Measurements from ENCODE around the gene MAP2K6.

DNA sequence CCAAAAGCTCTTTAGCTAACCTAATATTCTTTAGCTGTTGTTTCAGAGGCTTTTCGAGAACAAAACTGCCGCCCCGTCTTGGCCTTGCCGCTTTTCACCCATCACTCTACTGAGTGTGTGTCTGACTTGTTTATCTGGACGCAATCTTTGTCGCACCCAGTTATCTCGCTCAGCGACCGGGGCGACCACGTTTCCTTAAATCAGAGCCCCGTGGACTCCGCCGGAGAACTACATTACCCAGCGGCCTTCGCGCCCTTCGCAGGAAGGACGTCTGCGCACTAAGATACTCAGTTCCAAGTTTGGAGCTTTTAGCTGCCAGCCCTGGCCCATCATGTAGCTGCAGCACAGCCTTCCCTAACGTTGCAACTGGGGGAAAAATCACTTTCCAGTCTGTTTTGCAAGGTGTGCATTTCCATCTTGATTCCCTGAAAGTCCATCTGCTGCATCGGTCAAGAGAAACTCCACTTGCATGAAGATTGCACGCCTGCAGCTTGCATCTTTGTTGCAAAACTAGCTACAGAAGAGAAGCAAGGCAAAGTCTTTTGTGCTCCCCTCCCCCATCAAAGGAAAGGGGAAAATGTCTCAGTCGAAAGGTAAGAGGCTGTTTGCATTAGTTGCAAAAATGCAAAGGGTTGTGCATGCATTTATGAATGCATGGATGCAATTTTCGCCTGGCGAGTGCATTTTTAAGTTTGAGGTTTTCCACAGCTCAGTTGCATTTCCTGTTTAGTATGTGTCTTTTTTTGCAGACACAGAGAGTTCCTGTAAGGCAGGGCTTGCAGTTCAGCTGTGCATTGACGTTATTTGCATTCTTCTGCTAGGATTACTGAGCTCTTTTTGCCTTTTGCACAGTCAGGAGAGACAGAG is at the start of gene MAP2K6:
- TF ChIP-seq, protein P1, sequence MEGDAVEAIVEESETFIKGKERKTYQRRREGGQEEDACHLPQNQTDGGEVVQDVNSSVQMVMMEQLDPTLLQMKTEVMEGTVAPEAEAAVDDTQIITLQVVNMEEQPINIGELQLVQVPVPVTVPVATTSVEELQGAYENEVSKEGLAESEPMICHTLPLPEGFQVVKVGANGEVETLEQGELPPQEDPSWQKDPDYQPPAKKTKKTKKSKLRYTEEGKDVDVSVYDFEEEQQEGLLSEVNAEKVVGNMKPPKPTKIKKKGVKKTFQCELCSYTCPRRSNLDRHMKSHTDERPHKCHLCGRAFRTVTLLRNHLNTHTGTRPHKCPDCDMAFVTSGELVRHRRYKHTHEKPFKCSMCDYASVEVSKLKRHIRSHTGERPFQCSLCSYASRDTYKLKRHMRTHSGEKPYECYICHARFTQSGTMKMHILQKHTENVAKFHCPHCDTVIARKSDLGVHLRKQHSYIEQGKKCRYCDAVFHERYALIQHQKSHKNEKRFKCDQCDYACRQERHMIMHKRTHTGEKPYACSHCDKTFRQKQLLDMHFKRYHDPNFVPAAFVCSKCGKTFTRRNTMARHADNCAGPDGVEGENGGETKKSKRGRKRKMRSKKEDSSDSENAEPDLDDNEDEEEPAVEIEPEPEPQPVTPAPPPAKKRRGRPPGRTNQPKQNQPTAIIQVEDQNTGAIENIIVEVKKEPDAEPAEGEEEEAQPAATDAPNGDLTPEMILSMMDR (IDR thresholded peaks at IDR 0.05): no peak
- no peak for TF ChIP-seq POLR2A (IDR thresholded peaks at IDR 0.05)
